ENCODE results near the gene GPS1.

- TF ChIP-seq, protein P1, sequence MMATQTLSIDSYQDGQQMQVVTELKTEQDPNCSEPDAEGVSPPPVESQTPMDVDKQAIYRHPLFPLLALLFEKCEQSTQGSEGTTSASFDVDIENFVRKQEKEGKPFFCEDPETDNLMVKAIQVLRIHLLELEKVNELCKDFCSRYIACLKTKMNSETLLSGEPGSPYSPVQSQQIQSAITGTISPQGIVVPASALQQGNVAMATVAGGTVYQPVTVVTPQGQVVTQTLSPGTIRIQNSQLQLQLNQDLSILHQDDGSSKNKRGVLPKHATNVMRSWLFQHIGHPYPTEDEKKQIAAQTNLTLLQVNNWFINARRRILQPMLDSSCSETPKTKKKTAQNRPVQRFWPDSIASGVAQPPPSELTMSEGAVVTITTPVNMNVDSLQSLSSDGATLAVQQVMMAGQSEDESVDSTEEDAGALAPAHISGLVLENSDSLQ (IDR thresholded peaks at IDR 0.05) = no peak
- TF ChIP-seq ATF2 (IDR thresholded peaks at IDR 0.05; ENCODE audit: low read length) (no peak), USF2 (IDR thresholded peaks at IDR 0.05; ENCODE audit: borderline replicate concordance, low read depth, low read length) (no peak), CTCF (IDR thresholded peaks at IDR 0.05 in 2 of 3, conservative IDR thresholded peaks at IDR 0.05 in 1 of 3; ENCODE audit: control insufficient read depth in 2 of 3, extremely low read depth in 1 of 3, insufficient read depth in 1 of 3, low read depth in 3 of 3, low read length in 3 of 3) (no peak), ZZZ3 (IDR thresholded peaks at IDR 0.05; ENCODE audit: control insufficient read depth, insufficient read length, low read depth) (no peak), E2F4 (IDR thresholded peaks at IDR 0.05; ENCODE audit: low read depth, low read length) (no peak), SREBF2 (IDR thresholded peaks at IDR 0.05; ENCODE audit: low read length) (no peak), SIX5 (IDR thresholded peaks at IDR 0.05; ENCODE audit: low read depth, low read length, severe bottlenecking) (no peak)
- TF ChIP-seq, protein P2, sequence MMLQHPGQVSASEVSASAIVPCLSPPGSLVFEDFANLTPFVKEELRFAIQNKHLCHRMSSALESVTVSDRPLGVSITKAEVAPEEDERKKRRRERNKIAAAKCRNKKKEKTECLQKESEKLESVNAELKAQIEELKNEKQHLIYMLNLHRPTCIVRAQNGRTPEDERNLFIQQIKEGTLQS (IDR thresholded peaks at IDR 0.05; ENCODE audit: borderline replicate concordance, extremely low read depth, low read depth, low read length) = no peak
- TF ChIP-seq, protein P3, sequence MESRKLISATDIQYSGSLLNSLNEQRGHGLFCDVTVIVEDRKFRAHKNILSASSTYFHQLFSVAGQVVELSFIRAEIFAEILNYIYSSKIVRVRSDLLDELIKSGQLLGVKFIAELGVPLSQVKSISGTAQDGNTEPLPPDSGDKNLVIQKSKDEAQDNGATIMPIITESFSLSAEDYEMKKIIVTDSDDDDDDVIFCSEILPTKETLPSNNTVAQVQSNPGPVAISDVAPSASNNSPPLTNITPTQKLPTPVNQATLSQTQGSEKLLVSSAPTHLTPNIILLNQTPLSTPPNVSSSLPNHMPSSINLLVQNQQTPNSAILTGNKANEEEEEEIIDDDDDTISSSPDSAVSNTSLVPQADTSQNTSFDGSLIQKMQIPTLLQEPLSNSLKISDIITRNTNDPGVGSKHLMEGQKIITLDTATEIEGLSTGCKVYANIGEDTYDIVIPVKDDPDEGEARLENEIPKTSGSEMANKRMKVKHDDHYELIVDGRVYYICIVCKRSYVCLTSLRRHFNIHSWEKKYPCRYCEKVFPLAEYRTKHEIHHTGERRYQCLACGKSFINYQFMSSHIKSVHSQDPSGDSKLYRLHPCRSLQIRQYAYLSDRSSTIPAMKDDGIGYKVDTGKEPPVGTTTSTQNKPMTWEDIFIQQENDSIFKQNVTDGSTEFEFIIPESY (IDR thresholded peaks at IDR 0.05) = no peak
Measured at GRCh38 chr17:82101767-82102679, 50.3 kb downstream of the GPS1 start.
